Mucosa of gallbladder (tissue), 1 donor: ENCODE measurements around the gene UBR1. TPM values are rescaled to one million over a fixed set of nuclear protein-coding genes. Genes with fewer than 3 reads are reported as not detected.
"Not testable (repeated sequence)": the region's sequence is repeated elsewhere in the genome, so short reads cannot be mapped to it uniquely, and the experiment has no call there.

Source experiments
- DNase-seq: peaks from one replicate; pipeline ENCODE4 v3.0.0-alpha.2; 2020; ENCODE audit warnings: low spot score
- total RNA-seq: library from RNA; stranded (reverse); gene quantifications from one replicate; pipeline ENCODE4 v1.2.1, GENCODE V29; 2021
- donor health status: DM: no; HTN: no; CAD: no.

UBR1 gene
- total RNA-seq, 1 donor from 2014 or later, result 31.1 TPM

- no peak for DNase-seq
Measured at GRCh38 chr15:42973114-42973513, 132.7 kb downstream of the UBR1 start.

DNA sequence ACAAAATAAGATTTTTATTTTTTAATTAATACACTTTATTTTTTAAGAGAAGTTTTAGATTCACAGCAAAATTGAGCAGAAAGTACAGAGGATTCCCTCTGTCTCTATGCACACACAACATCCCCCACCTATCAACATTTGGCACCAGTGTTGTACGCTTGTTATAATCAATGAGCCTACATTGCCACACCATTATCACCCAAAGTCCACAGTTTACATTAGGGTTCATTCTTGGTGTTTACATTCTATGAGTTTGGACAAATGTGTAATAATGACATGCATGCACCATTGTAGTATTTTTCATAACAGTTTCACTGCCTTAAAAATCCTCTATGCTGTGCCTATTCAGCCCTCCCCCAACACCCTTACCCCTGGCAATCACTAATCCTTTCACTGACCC lies 134.0 kb downstream of the UBR1 start:
- DNase-seq, result no peak

GRCh38 chr15:42964476-42964875 lies 141.4 kb downstream of the UBR1 start:
- DNase-seq, result no peak

GRCh38 chr15:42955518-42955917 lies 150.3 kb downstream of the UBR1 start:
- DNase-seq, result no peak

- no peak for DNase-seq
Measured at GRCh38 chr15:42954291-42954690, 151.5 kb downstream of the UBR1 start.

GRCh38 chr15:42948898-42949297 lies 156.9 kb downstream of the UBR1 start:
- DNase-seq, result not testable (repeated sequence)

GRCh38 chr15:42940527-42940926 lies 165.3 kb downstream of the UBR1 start:
- no peak for DNase-seq

DNA sequence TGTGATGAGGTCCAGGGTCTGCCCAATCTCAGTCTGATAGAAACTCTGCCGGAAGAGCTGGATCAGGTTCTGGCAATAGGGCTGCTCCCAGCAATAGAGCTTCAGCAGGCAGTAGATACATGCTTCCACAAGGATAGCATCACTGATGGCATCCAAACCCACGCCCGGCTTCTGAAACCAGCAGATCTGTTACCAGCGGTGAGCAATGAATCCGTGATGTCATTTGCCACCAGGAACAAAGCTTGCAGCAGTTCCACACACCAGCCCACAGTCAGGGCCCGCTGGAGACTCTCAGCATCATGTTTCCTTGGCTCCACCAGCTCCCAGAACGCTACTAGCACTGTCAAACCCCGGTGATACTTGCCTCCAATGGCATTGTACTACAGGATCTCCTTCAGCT lies 166.0 kb downstream of the UBR1 start:
- DNase-seq, result no peak

- no peak for DNase-seq
Measured at GRCh38 chr15:42937143-42937542, 168.7 kb downstream of the UBR1 start.

GRCh38 chr15:42933886-42934667 lies 171.8 kb downstream of the UBR1 start:
- DNase-seq, result no peak

DNA sequence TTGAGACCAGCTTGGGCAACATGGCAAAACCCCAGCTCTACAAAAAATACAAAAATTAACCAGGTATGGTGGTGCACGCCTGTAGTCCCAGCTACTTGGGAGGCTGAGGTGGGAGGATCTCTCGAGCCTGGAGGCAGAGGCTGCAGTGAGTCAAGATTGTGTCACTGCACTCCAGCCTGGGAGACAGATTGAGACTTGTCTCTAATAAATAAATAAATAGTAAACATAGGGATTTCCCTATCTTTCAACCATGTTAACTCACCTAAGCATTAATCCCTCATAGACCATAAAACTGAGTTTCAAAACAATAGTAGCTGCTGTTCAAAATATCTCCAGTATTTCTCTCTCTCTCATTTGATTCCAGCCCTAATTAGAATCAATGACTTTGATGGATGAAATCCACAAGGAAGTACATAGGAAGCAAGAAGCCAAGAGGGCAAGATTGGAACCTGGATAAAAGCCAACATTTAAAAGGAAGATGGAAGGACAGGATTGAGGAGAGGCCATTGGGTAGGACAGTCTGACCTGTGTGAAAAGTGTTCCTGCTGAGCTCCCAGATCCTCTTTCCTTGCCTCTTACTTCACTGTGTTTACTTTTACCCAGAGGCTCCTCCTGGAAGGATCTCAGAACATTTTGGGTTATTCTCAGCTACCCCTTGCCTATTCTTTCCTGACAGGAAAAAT lies 172.9 kb downstream of the UBR1 start:
- no peak for DNase-seq

DNA sequence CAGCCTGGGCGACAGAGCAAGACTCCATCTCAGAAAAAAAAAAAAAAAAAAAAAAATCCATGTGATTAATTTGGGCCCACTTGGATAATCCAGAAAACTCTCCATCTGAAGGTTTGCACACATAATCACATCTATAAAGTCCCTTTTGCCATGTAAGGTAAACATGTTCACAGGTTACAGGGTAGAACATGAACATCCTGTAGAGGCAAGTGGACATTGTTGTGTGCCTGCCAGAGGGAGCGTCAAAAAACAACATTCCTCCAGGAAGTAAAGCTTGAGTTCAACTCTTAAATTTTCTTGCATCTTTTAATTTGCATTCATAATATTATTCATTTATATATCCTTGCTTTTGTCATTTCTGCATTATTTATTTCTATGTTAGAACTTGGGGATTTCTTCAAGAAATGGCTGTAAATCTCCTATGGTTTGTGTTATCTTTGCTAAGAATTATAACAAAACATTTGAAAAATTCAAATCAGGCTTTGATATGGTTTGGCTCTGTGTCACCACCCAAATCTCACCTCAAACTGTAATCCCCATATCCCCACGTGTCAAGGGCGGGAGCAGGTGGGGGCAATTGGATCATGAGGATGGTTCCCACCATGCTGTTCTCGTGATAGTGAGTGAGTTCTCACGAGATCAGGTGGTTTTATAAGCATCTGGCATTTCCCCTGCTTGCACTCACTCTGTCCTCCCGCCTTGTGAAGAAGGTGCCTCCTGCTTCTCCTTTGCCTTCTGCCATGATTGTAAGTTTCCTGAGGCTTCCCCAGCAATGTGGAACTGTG lies 173.9 kb downstream of the UBR1 start:
- no peak for DNase-seq

DNA sequence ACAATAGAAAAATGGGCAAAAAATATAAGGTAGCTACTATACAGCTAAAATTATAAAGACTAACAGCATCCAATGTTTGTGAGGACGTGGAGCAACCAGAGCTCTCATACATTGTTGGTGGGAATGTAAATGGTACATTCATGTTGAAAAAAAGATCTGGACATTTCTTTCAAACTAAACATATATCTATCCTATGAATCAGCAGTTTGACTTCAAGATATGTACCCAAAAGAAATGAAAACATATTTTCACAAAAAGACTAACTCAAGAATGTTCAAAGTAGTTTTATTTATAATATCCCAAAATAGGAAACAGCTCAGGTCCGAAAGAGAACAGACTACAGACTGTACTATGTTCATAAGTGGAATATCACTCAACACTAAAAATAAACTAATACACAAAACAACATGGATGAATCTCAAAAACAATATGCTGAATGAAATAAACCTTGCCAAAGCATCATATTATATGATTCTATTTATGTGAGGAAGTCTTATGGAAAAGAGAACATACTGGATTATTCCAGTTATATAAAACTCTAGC lies 176.5 kb downstream of the UBR1 start:
- DNase-seq, result no peak

DNA sequence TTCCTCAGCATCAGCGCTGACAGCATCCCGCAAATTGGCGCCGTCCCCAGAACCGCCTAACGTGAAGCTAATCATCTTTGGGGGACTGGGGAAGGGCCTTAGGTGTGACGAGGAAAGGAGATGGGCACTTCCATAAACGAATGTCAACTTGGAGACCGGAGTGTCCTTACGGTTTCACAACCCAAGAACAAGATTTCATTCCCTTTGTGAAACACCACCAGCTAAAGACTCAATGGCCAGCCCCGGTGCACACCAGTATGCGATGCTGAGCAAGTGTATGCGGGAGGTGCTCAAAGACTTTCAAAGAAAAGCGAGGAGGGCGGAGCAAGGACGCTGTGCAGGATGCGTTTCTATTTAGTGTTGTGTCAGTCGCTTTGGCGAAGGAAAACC lies 184.5 kb downstream of the UBR1 start:
- DNase-seq, result peak; percentile 27

- DNase-seq, result peak; percentile 98
Measured at GRCh38 chr15:42920519-42921341, 185.1 kb downstream of the UBR1 start, which contains the start of gene TTBK2. TTBK2 (minus strand) TSS chr15:42920778; CDS start chr15:42878617, 42,161 bp downstream.

GRCh38 chr15:42919799-42920518 lies 185.9 kb downstream of the UBR1 start:
- DNase-seq, result peak; percentile 12

GRCh38 chr15:42919308-42919707 lies 186.5 kb downstream of the UBR1 start:
- DNase-seq, result no peak

- no peak for DNase-seq
Measured at GRCh38 chr15:42918047-42918446, 187.8 kb downstream of the UBR1 start.

- DNase-seq, result no peak
Measured at GRCh38 chr15:42915654-42916315, 190.1 kb downstream of the UBR1 start.
